Urinary bladder (tissue), 4 donors: ENCODE measurements around the gene ADAMTS16. TPM values are rescaled to one million over a fixed set of nuclear protein-coding genes. Genes with fewer than 3 reads are reported as not detected.
A peak's percentile ranks its signal among the peaks of the same experiment; 100 is the strongest.
"Not testable (repeated sequence)": the region's sequence is repeated elsewhere in the genome, so short reads cannot be mapped to it uniquely, and the experiment has no call there.

ENCODE experiments used
- DNase-seq: peaks from one replicate; pipeline ENCODE4 v3.0.0-alpha.2; 2015; ENCODE audit errors: extremely low spot score
- H3K27ac ChIP-seq: one replicate; pipeline ENCODE4 v1.5.1; 2013; ENCODE audit warnings: low read depth, mild to moderate bottlenecking, moderate library complexity
- H3K36me3 ChIP-seq: one replicate; pipeline ENCODE4 v1.6.1; 2013; ENCODE audit warnings: mild to moderate bottlenecking, moderate library complexity; ENCODE audit not compliant: insufficient read depth
- H3K4me1 ChIP-seq: one replicate; pipeline ENCODE4 v1.6.1; 2013; ENCODE audit warnings: mild to moderate bottlenecking, moderate library complexity; ENCODE audit not compliant: insufficient read depth
- H3K4me3 ChIP-seq: one replicate; pipeline ENCODE4 v1.5.1; 2013; ENCODE audit warnings: low read depth, low read length
- WGBS: extraction: QIAGEN DNeasy Blood & Tissue Kit; methylation state at CpG from one replicate; pipeline ENCODE4 v1.1.7; 2013; 5-methylcytosine and 5-hydroxymethylcytosine counted together
- polyA plus RNA-seq: library from polyadenylated mRNA; stranded (reverse); fragments of 200-250 nt; gene quantifications from one replicate; pipeline ENCODE4 v1.2.3, GENCODE V29; 2013
- total RNA-seq: library from RNA; depleted of rRNA; stranded (reverse); fragments of >200 nt; gene quantifications from one replicate; pipeline ENCODE4 v1.2.3, GENCODE V29; 2014
- donor health status: healthy with polysubstance abuse.
- donor health status: healthy.

The ADAMTS16 gene
- total and polyA plus RNA-seq, 2 donors = 0.16 to 13.5 TPM

DNA sequence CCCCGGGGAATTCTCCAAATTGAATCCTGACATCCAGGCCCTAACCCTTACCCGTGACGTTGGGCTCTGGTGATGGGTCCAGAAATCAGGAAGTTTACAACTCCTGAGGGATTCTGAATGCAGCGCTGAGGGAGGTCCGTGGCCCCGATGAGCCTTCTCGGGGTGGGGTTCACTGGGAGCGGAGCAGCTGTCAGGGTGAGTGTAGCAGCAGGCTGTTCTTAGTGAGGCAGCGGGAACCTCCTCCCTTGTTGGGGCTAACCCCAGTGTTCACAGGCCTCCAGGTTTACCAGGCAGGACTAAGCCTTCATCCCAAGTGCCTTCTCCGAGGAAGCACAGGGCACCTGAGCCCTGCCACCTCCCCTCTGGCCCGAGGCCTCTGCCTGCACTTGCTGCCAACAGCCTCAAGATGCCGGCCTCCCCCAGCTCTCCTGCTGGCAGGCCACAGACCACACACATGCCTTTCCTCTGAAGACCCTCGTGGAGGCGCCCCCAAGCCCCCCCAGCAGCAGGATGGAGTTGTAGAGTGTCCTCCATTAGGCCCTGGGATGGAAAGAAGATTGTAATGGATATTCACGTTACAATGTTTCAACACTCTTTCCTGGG, 7.3 kb upstream of the ADAMTS16 start:
- Histone ChIP-seq H3K27ac (no peak overlapping the region), H3K4me1 (no peaks in the 10 kb centered on the region), H3K36me3 (no peaks in the 10 kb centered on the region), H3K4me3 (no peak overlapping the region)
- 75% methylated on average over 15 of the region's 15 CpGs for WGBS
- DNase-seq = no peak

DNA sequence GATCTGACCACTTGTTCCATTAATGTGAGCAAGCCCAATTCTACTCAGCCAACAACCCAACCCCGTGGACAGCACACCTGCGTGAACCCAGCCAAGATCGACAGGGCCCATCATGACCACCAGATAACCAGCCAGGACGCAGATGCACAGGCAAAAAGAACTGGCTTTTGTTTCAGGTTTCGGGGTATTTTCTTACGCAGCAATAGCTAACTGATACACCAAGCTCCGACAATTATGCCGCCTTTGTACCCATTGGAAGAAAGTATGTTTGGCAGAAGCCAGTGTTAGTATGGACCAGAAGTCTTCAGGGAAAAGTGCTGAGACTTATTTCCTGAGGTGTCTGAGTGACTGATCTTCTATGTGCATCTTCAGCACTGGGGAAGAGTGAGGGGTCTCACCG, 6.0 kb upstream of the ADAMTS16 start:
- no peak for DNase-seq
- H3K4me3 ChIP-seq = no peak overlapping the region
- no peak overlapping the region for H3K27ac ChIP-seq
- no peaks in the 10 kb centered on the region for H3K36me3 ChIP-seq
- 93% methylated on average over 9 of the region's 9 CpGs for WGBS
- H3K4me1 ChIP-seq = no peaks in the 10 kb centered on the region

DNA sequence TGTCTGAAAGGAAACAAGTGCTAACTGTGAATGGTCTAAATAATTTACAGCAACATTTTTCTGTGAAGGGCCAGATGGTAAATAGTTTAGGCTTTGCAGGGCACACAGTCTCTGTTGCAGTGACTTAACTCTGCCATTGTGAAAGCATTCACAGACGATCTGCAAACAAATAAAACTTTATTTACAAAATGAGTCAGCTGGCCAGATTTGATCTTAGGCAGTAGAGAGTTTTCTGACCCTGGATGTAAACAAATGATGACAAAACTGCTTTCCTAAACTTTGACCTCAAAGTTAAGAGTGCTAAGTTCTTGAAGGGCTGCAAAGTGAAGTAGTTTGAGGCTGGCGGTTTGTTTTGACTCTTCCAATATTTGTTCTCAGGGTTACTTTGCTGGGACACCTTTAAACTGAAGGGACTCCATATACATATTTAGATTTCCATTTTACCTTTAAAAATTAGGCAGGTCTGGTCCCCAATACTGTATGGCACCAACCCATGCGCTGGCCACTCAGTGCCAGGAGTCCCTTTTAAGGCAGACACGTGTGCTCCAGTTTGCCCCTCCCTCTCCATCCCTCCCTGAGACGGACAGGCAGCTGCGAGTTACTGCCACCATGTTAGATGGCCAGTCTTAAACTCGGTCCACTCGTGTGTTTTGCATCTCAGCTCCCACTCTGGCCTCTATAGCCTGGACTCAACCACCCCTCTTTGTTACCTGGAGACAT, 4.0 kb upstream of the ADAMTS16 start:
- DNase-seq = no peak

GRCh38 chr5:5137851-5138250, 2.3 kb upstream of the ADAMTS16 start:
- WGBS = 97% methylated on average over 24 of the region's 24 CpGs

More for the DNA sequence above, 4.0 kb upstream of the ADAMTS16 start:
- 44% methylated on average over 8 of the region's 8 CpGs for WGBS
- no peak overlapping the region for H3K27ac ChIP-seq
- peaks cover 2% of the 10 kb centered on the region for H3K4me1 ChIP-seq
- no peak overlapping the region for H3K4me3 ChIP-seq
- no peaks in the 10 kb centered on the region for H3K36me3 ChIP-seq

DNA sequence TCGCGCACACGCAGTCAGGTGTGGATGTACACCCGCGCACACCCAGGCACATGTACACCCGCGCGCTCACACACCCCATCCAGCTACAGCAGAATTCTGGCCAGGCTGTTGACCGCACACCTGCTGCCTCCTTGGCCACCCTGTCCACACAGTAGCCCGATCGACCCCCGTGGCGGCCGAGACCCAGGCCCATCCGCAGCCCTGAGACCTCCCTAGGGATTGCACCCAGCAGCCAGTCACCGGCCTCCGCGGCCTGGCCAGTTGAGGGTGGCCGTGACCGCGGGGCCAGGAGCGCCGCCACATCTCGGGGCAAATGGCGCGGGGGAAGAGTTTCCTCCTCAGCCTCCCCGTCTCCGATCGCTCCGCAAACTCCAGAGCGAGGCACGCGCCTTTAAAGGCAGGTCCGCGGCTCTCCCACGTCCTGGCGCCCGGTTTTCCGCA, 774 bp upstream of the ADAMTS16 start:
- H3K4me3 ChIP-seq = no peak overlapping the region
- DNase-seq = no peak
- no peaks in the 10 kb centered on the region for H3K36me3 ChIP-seq
- WGBS = 16% methylated on average over 39 of the region's 39 CpGs
- peaks cover 2% of the 10 kb centered on the region for H3K4me1 ChIP-seq
- H3K27ac ChIP-seq = no peak overlapping the region

More at GRCh38 chr5:5137851-5138250, 2.3 kb upstream of the ADAMTS16 start:
- H3K27ac ChIP-seq, H3K4me3 ChIP-seq, DNase-seq, H3K4me1 ChIP-seq, H3K36me3 ChIP-seq: not testable (repeated sequence)

DNA sequence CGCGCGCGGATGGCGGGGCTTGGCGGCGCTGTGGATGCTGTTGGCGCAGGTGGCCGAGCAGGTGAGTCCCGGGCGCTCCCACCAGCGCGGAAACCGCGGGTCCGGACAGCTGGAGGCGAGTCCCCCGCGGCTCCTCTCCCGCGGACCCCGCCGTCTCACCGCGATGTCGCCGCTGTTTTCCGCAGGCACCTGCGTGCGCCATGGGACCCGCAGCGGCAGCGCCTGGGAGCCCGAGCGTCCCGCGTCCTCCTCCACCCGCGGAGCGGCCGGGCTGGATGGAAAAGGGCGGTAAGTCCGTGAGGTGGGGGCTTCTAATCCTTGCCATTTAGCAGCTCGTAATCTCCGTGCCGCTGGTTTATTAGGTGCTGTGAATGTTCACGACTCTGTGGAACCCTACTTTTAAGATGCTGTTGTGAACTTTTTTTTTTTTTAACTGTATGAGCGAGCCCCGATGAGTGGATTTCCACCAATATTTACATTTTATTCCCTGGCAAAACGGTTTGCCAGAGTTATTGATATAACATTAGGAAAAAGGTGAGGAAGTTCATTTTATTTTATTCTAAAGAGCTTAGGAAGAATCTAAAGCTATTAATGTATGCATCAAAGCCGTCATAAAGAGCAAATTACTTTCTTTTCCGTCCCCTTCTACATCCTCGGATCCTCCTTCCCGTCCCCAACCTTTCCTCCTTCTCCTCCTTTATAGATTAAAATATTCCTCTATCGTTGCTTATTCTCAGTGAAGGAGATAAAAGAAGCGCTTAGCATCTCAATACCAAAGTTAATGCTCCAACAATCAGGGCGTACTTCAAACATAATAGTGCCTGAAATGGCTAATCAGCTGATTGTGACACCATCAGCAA, 579 bp downstream of the ADAMTS16 start:
- WGBS = 1% methylated on average over 57 of the region's 57 CpGs
- no peak overlapping the region for H3K27ac ChIP-seq
- peak overlapping the region; percentile 21 for H3K4me3 ChIP-seq

GRCh38 chr5:5141339-5141599, 1.1 kb downstream of the ADAMTS16 start:
- Histone ChIP-seq H3K36me3 (no peaks in the 10 kb centered on the region), H3K4me1 (peaks cover 2% of the 10 kb centered on the region), H3K4me3 (no peak overlapping the region), H3K27ac (no peak overlapping the region)
- 20% methylated on average over 4 of the region's 4 CpGs for WGBS
- DNase-seq = no peak

More for the DNA sequence above, 579 bp downstream of the ADAMTS16 start:
- DNase-seq = no peak
- H3K36me3 ChIP-seq = no peaks in the 10 kb centered on the region
- H3K4me1 ChIP-seq = peaks cover 2% of the 10 kb centered on the region

DNA sequence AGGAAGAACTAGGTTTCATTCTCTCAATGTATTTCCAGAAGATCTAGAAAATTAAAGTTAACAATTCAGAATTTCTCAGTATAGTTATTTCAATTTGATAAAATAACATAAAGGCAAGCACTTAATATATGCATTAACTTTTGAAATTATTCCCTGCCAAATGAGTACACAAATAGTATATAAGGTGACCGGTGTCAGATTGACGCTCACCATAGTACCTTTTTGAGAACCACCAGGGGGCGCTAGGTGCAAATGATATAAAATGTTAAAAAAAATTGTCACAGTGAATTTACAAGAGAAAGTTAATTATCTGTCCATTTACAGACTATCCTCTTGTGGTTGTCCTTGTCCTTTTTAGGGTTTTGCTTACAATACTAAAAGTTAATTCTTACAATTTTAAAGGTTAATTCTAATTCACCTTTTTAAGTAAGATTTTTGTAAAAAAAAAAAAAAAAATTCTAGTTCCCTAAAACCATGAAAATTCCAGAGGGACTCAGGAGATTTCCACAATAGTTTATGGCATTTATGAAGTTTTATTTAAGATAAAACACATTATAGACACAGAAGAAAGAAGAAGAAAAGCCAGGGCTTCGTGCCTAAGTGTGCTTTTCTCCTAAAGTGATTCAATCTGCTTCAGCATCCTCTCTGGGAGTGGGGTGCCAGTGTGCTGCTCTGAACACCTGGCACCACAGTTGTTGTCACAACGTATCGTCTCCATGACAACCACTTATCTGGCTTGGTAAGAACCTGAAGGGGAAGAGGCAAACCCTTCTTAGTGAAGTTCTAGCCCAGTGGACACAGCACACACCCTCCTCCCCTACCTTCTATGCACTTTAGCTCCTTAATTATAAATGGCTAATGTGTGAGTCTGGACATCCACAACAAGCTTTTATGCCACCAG, 1.7 kb downstream of the ADAMTS16 start:
- WGBS = 23% methylated on average over 6 of the region's 6 CpGs
- Histone ChIP-seq H3K36me3 (no peaks in the 10 kb centered on the region), H3K4me1 (peaks cover 2% of the 10 kb centered on the region), H3K4me3 (no peak overlapping the region), H3K27ac (no peak overlapping the region)
- DNase-seq = no peak

- 79% methylated on average over 7 of the region's 7 CpGs for WGBS
- no peak overlapping the region for H3K27ac ChIP-seq
These were observed 4.3 kb downstream of the ADAMTS16 start for GRCh38 chr5:5144441-5144840.

DNA sequence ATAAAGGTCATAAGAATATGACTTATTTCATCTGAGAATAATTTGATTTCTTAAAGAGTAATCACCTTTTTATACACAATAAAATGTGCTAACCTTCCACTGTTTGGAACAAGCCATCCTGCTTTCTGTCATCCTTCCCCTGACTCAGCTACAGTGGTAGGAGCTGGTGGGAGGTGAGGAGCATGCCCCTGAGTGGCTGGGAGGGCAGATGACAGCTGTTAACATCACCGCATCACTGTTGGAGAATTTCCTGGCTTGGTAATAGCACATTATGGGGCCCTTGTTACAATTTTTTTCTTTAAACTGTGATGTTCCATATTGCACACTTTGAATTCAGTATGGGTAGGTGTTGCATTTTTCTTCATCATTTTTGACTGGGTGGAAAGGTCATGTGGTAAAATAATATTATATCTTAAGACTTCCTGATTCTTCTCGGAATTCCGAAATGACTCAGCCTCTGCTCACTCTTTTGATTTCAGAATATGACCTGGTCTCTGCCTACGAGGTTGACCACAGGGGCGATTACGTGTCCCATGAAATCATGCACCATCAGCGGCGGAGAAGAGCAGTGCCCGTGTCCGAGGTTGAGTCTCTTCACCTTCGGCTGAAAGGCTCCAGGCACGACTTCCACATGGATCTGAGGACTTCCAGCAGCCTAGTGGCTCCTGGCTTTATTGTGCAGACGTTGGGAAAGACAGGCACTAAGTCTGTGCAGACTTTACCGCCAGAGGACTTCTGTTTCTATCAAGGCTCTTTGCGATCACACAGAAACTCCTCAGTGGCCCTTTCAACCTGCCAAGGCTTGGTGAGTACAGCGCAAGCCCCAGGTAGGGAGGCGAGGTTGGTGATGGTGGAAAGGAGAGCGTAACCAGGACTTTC, 5.8 kb downstream of the ADAMTS16 start:
- Histone ChIP-seq H3K27ac (no peak overlapping the region), H3K4me3 (no peak overlapping the region), H3K4me1 (no peaks in the 10 kb centered on the region), H3K36me3 (no peaks in the 10 kb centered on the region)
- 86% methylated on average over 18 of the region's 18 CpGs for WGBS
- DNase-seq = no peak

More at GRCh38 chr5:5144441-5144840, 4.3 kb downstream of the ADAMTS16 start:
- Histone ChIP-seq H3K4me3 (no peak overlapping the region), H3K4me1 (peaks cover 2% of the 10 kb centered on the region), H3K36me3 (no peaks in the 10 kb centered on the region)
- no peak for DNase-seq

- DNase-seq = no peak
- H3K4me3 ChIP-seq = no peak overlapping the region
These were observed 6.5 kb downstream of the ADAMTS16 start for GRCh38 chr5:5146530-5147160.

DNA sequence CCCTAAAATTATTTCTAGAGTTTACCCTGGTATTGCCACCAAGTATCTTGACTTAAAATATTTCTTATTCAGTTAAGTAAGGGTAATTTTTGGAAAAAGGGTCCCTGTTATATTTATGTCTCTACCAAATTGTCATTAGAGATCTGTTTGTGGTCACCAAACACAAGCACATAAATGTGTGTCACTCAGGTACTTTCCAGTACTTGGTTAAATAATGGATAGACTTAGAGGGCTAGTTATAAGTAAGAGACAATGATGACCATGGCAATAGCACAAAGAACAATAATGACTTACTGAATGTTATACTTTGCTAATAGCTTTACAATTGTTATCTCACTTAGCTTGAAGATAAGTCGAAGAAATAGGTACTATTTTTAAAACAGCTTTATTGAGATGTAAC, 9.0 kb downstream of the ADAMTS16 start:
- H3K4me3 ChIP-seq = no peak overlapping the region
- no peak for DNase-seq
- no peak overlapping the region for H3K27ac ChIP-seq
- WGBS = 45% methylated on average over 1 of the region's 1 CpG
- no peaks in the 10 kb centered on the region for H3K4me1 ChIP-seq
- no peaks in the 10 kb centered on the region for H3K36me3 ChIP-seq

More at GRCh38 chr5:5146530-5147160, 6.5 kb downstream of the ADAMTS16 start:
- H3K27ac ChIP-seq = no peak overlapping the region
- no peaks in the 10 kb centered on the region for H3K4me1 ChIP-seq
- WGBS = 65% methylated on average over 11 of the region's 11 CpGs
- no peaks in the 10 kb centered on the region for H3K36me3 ChIP-seq
